H9 (cell line): ENCODE measurements around the gene PPP1CA. TPM values are rescaled to one million over a fixed set of nuclear protein-coding genes. Genes with fewer than 3 reads are reported as not detected.

ENCODE experiments used
- DNase-seq: peaks from one replicate; pipeline ENCODE4 v3.0.0-alpha.2; 2017
- H2AFZ ChIP-seq: one replicate; pipeline ENCODE4 v1.6.1; 2013; ENCODE audit warnings: mild to moderate bottlenecking, low read length, control low read depth, moderate library complexity
- H2AK5ac ChIP-seq: 2 replicates; pipeline ENCODE4 v1.6.1; 2013; ENCODE audit warnings: low read length, control low read depth, mixed read lengths; ENCODE audit not compliant: insufficient read length
- H2BK120ac ChIP-seq: one replicate; pipeline ENCODE4 v1.6.1; 2013; ENCODE audit warnings: low read depth, mild to moderate bottlenecking, low read length, control low read depth, inconsistent platforms; ENCODE audit not compliant: poor library complexity, severe bottlenecking
- H2BK12ac ChIP-seq: 2 replicates; pipeline ENCODE4 v1.6.1; 2013; ENCODE audit warnings: low read length, control low read depth, mixed read lengths, low read depth; ENCODE audit not compliant: insufficient read length
- H2BK15ac ChIP-seq: 2 replicates; pipeline ENCODE4 v1.6.1; 2013; ENCODE audit warnings: low read depth, low read length, control low read depth
- H2BK20ac ChIP-seq: one replicate; pipeline ENCODE4 v1.6.1; 2013; ENCODE audit warnings: low read depth, mild to moderate bottlenecking, low read length, control low read depth, inconsistent platforms; ENCODE audit not compliant: poor library complexity, severe bottlenecking
- H2BK5ac ChIP-seq: 2 replicates; pipeline ENCODE4 v1.6.1; 2013; ENCODE audit warnings: low read length, control low read depth, mixed read lengths; ENCODE audit not compliant: insufficient read length
- H3K14ac ChIP-seq: 2 replicates; pipeline ENCODE4 v1.6.1; 2013; ENCODE audit warnings: low read length, control low read depth; ENCODE audit not compliant: insufficient read depth
- H3K18ac ChIP-seq: 2 replicates; pipeline ENCODE4 v1.6.1; 2013; ENCODE audit warnings: low read depth, mild to moderate bottlenecking, mixed read lengths, low read length, control low read depth; ENCODE audit not compliant: insufficient read length
- H3K23ac ChIP-seq: 2 replicates; pipeline ENCODE4 v1.6.1; 2013; ENCODE audit warnings: low read length, control low read depth, mixed read lengths, low read depth; ENCODE audit not compliant: insufficient read length
- H3K23me2 ChIP-seq: 2 replicates; pipeline ENCODE4 v1.6.1; 2013; ENCODE audit warnings: low read depth, mild to moderate bottlenecking, mixed read lengths, low read length, control low read depth; ENCODE audit not compliant: insufficient read length, poor library complexity, severe bottlenecking
- H3K27ac ChIP-seq: 2 replicates; pipeline ENCODE4 v1.5.1; 2013; ENCODE audit warnings: low read length, control low read depth, mixed read lengths, low read depth; ENCODE audit not compliant: insufficient read length
- H3K27me3 ChIP-seq: 2 replicates; pipeline ENCODE4 v1.6.1; 2013; ENCODE audit warnings: low read length, control low read depth, inconsistent platforms; ENCODE audit not compliant: insufficient read depth
- H3K4ac ChIP-seq: 2 replicates; pipeline ENCODE4 v1.6.1; 2013; ENCODE audit warnings: low read depth, mild to moderate bottlenecking, control low read depth, inconsistent platforms, low read length, moderate library complexity
- H3K4me1 ChIP-seq: 2 replicates; pipeline ENCODE4 v1.6.1; 2013; ENCODE audit warnings: low read length, control low read depth, inconsistent platforms; ENCODE audit not compliant: insufficient read depth
- H3K4me2 ChIP-seq: 2 replicates; pipeline ENCODE4 v1.6.1; 2013; ENCODE audit warnings: low read length, control low read depth, mixed read lengths; ENCODE audit not compliant: insufficient read length, insufficient read depth
- H3K56ac ChIP-seq: 2 replicates; pipeline ENCODE4 v1.6.1; 2013; ENCODE audit warnings: low read depth, mild to moderate bottlenecking, mixed read lengths, low read length, control low read depth; ENCODE audit not compliant: insufficient read length
- H3K79me1 ChIP-seq: 2 replicates; pipeline ENCODE4 v1.6.1; 2013; ENCODE audit warnings: low read depth, mild to moderate bottlenecking, moderate library complexity, low read length, control low read depth, inconsistent platforms; ENCODE audit not compliant: insufficient read depth, poor library complexity, severe bottlenecking
- H3K79me2 ChIP-seq: 2 replicates; pipeline ENCODE4 v1.6.1; 2013; ENCODE audit warnings: low read length, control low read depth, inconsistent platforms; ENCODE audit not compliant: insufficient read depth
- H3K9ac ChIP-seq: 2 replicates; pipeline ENCODE4 v1.6.1; 2013; ENCODE audit warnings: low read length, control low read depth, mixed read lengths; ENCODE audit not compliant: insufficient read length; ENCODE audit errors: extremely low read depth
- H3K9me3 ChIP-seq: one replicate; pipeline ENCODE4 v1.6.1; 2013; ENCODE audit warnings: low read depth, low read length, inconsistent platforms; ENCODE audit not compliant: control insufficient read depth
- H3T11ph ChIP-seq: one replicate; pipeline ENCODE4 v1.6.1; 2013; ENCODE audit warnings: mild to moderate bottlenecking, low read length, control low read depth, inconsistent platforms
- H4K20me1 ChIP-seq: one replicate; pipeline ENCODE4 v1.6.1; 2013; ENCODE audit not compliant: control insufficient read depth, insufficient read length, insufficient read depth
- H4K5ac ChIP-seq: 2 replicates; pipeline ENCODE4 v1.6.1; 2013; ENCODE audit warnings: low read depth, mild to moderate bottlenecking, mixed read lengths, low read length, control low read depth; ENCODE audit not compliant: insufficient read length
- H4K8ac ChIP-seq: replicated peaks from 2 replicates; pipeline ENCODE4 v1.6.1; 2013; ENCODE audit warnings: low read length, control low read depth, mixed read lengths, low read depth; ENCODE audit not compliant: insufficient read length
- H4K91ac ChIP-seq: 2 replicates; pipeline ENCODE4 v1.6.1; 2013; ENCODE audit warnings: low read depth, mild to moderate bottlenecking, moderate library complexity, mixed read lengths, low read length, control low read depth; ENCODE audit not compliant: insufficient read length
- H3K27ac Mint-ChIP-seq, 3 experiments: 2 replicates in 2 of 3; 3 replicates in 1 of 3; pipeline ENCODE4 v1.8.0; 2020 to 2021; ENCODE audit warnings: mixed read lengths in 3 of 3, mild to moderate bottlenecking in 1 of 3, moderate library complexity in 1 of 3
- H3K27me3 Mint-ChIP-seq: 2 replicates; pipeline ENCODE4 v1.8.0; 2021; ENCODE audit warnings: low read depth, mild to moderate bottlenecking, moderate library complexity, mixed read lengths
- H3K36me3 Mint-ChIP-seq, 3 experiments: 2 replicates in 2 of 3; 3 replicates in 1 of 3; pipeline ENCODE4 v1.8.0; 2020 to 2021; ENCODE audit warnings: low read depth in 3 of 3, mixed read lengths in 3 of 3; ENCODE audit not compliant: insufficient read depth in 1 of 3
- H3K4me1 Mint-ChIP-seq, 2 experiments: 2 replicates each; pipeline ENCODE4 v1.8.0; 2020; ENCODE audit warnings: mixed read lengths in 2 of 2
- H3K4me3 Mint-ChIP-seq, 2 experiments: 2 replicates in 1 of 2; 3 replicates in 1 of 2; pipeline ENCODE4 v1.8.0; 2020 to 2021; ENCODE audit warnings: mild to moderate bottlenecking in 2 of 2, mixed read lengths in 2 of 2, moderate library complexity in 1 of 2
- H3K9me3 Mint-ChIP-seq, 2 experiments: 2 replicates in 1 of 2; 3 replicates in 1 of 2; pipeline ENCODE4 v1.8.0; 2020; ENCODE audit warnings: mild to moderate bottlenecking in 2 of 2, mixed read lengths in 2 of 2, moderate library complexity in 1 of 2
- CTCF ChIP-seq: fragments of 200-600 bp; sonication (generic); conservative IDR thresholded peaks from 3 replicates; pipeline ENCODE4 v1.8.0; 2021; ENCODE audit warnings: antibody characterized with exemption, mild to moderate bottlenecking
- WGBS: extraction: QIAGEN DNeasy Blood & Tissue Kit; methylation state at CpG from one replicate; pipeline ENCODE4 v1.1.7; 2013; ENCODE audit warnings: missing lambda C conversion rate, low lambda C conversion rate, mixed read lengths; ENCODE audit not compliant: insufficient read length; ENCODE audit errors: extremely low coverage; 5-methylcytosine and 5-hydroxymethylcytosine counted together
- total RNA-seq: library from RNA; stranded (reverse); gene quantifications from 2 replicates; pipeline ENCODE4 v1.2.1, GENCODE V29; 2021

Gene PPP1CA
- total RNA-seq, 1 experiment from 2014 or later, result 205 TPM

DNA sequence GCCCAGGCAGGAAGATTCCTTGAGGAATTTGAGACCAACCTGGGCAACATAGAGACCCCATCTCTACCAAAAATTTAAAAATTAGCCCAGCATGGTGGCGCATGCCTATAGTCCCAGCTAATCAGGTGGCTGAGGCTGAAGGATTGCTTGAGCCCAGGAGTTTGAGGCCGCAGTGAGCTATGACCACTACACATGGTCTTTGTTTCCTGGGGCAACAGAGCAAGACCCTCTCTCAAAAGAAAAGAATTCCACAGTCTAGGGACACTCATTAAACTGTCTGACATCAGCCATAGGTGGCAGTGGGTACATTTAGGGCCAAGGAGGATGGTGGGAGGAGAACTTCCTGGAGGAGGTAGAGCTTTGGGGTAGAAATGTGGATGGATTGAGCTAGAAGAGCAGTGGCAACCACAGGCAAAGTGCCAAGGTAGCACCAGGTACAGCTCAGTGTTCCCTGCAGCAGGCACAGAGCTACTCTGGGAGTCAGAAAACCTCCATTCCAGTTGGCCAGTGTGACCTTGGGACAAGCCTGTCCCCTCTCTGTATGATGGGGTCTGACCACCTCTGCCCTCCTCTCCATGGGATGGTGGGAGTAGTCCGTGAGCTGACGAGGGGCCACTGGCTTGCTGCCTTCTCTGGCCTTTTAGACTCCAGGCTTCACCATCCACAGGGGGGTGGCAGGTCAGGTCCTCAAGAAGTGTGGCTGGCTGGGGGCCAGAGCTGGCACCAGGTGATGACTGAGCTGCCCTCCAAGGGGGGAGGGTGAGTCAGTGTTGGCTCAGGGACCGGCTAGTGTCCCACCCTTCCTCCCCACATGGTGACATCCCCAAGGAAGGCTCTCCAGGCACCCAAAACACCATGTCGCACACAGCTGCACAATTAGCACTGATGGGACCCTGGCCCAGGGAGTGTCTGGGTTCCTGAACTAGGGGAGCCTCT, 24.5 kb downstream of the PPP1CA start:
- no peak overlapping the region for H2AK5ac ChIP-seq
- no peak overlapping the region for H2BK15ac ChIP-seq
- H3K56ac ChIP-seq, result no peak overlapping the region
- H3K9ac ChIP-seq, result no peak overlapping the region
- no peaks in the 10 kb centered on the region for H3K4me1 ChIP-seq
- no peak overlapping the region for H2BK12ac ChIP-seq
- H4K5ac ChIP-seq, result no peak overlapping the region
- H4K91ac ChIP-seq, result no peak overlapping the region
- peaks cover 10% of the 10 kb centered on the region; the same call in 1 of the 2 replicates for H3K27me3 ChIP-seq
- Mint-ChIP-seq H3K27ac (no peak overlapping the region), H3K4me1 (peaks cover 36 to 44% of the 10 kb centered on the region in 2 experiments), H3K27me3 (peaks cover 65% of the 10 kb centered on the region), H3K4me3 (peak overlapping the region in 1 of 2 experiments; percentile 80; a peak in 1 of 5 replicates), H3K9me3 (no peaks in the 10 kb centered on the region; a peak in 2 of 5 replicates), H3K36me3 (no peaks in the 10 kb centered on the region)
- no peaks in the 10 kb centered on the region for H3K9me3 ChIP-seq
- no peak overlapping the region for H3K23ac ChIP-seq
- H2BK20ac ChIP-seq, result no peak overlapping the region
- no peak overlapping the region for H3K27ac ChIP-seq
- no peak overlapping the region for H2BK5ac ChIP-seq
- H2BK120ac ChIP-seq, result no peak overlapping the region
- no peak for TF ChIP-seq CTCF
- H3K4me2 ChIP-seq, result no peak overlapping the region
- H3T11ph ChIP-seq, result no peak overlapping the region
- H3K23me2 ChIP-seq, result peaks cover 23% of the 10 kb centered on the region
- H3K14ac ChIP-seq, result no peak overlapping the region
- no peaks in the 10 kb centered on the region for H4K20me1 ChIP-seq
- no CpG with 5 or more reads among the region's 6 CpGs for WGBS
- H3K18ac ChIP-seq, result no peak overlapping the region
- H4K8ac ChIP-seq, result no peak overlapping the region
- no peak overlapping the region for H3K4ac ChIP-seq
- no peaks in the 10 kb centered on the region for H3K79me1 ChIP-seq
- H2AFZ ChIP-seq, result no peak overlapping the region
- no peaks in the 10 kb centered on the region for H3K79me2 ChIP-seq
- DNase-seq, result no peak
